ENCODE results near the gene GUCD1.

DNA sequence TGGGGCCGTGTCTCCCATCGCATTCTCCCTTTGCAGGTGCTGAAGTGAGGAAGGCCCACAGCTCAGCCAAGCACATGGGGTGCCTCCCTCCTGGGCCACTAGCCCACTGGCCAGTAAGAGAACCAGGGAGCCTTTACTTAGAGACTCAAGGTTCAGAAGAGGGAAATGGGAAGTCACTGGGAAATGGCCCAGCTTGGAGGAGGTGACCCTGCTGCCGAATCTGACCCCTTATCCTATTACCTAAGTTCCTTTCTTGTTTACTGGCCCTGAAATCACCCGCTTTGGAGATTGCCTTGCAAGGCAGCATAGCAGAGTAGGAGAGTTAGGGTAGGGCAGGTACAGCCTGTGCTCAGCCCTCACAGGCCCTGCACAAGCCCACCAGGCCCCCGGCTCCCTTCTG, 35.4 kb downstream of the GUCD1 start:
- TF ChIP-seq, protein P1, sequence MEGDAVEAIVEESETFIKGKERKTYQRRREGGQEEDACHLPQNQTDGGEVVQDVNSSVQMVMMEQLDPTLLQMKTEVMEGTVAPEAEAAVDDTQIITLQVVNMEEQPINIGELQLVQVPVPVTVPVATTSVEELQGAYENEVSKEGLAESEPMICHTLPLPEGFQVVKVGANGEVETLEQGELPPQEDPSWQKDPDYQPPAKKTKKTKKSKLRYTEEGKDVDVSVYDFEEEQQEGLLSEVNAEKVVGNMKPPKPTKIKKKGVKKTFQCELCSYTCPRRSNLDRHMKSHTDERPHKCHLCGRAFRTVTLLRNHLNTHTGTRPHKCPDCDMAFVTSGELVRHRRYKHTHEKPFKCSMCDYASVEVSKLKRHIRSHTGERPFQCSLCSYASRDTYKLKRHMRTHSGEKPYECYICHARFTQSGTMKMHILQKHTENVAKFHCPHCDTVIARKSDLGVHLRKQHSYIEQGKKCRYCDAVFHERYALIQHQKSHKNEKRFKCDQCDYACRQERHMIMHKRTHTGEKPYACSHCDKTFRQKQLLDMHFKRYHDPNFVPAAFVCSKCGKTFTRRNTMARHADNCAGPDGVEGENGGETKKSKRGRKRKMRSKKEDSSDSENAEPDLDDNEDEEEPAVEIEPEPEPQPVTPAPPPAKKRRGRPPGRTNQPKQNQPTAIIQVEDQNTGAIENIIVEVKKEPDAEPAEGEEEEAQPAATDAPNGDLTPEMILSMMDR (IDR thresholded peaks at IDR 0.05; ENCODE audit: low read length) = no peak
- TF ChIP-seq EZH2 (IDR thresholded peaks at IDR 0.05; ENCODE audit: borderline replicate concordance, low read length) = no peak

All from OCI-LY1 (cell line).